HL-60 (cell line): ENCODE results near the gene PTPRM.

Experiments
- DNase-seq, 2 experiments: peaks; one replicate each; pipeline ENCODE4 v3.0.0-alpha.2; 2010 to 2020; ENCODE audit warnings: low read depth in 1 of 2, low spot score in 1 of 2
- H3K27ac ChIP-seq: fragments of 250-450 bp; sonication (Bioruptor Pico); replicated peaks from 2 replicates; pipeline ENCODE4 v1.5.1; 2020; ENCODE audit warnings: mild to moderate bottlenecking, moderate library complexity
- H3K27me3 ChIP-seq: fragments of 250-450 bp; sonication (Bioruptor Pico); 2 replicates; pipeline ENCODE4 v1.5.1; 2021; ENCODE audit warnings: mild to moderate bottlenecking, moderate library complexity; ENCODE audit not compliant: insufficient read depth, poor library complexity, severe bottlenecking
- H3K4me3 ChIP-seq: replicated peaks from 2 replicates; pipeline ENCODE4 v1.5.1; 2011; ENCODE audit warnings: mild to moderate bottlenecking, control low read depth, low read length; ENCODE audit not compliant: insufficient read depth
- GABPA ChIP-seq: IDR thresholded peaks from 2 replicates; pipeline ENCODE4 v1.6.1; 2012; ENCODE audit warnings: low read depth
- POLR2AphosphoS5 ChIP-seq: IDR thresholded peaks from 2 replicates; pipeline ENCODE4 v1.6.1; 2012; ENCODE audit warnings: low read depth
- SPI1 ChIP-seq: IDR thresholded peaks from 2 replicates; pipeline ENCODE4 v1.6.1; 2012; ENCODE audit warnings: low read depth, mild to moderate bottlenecking, borderline replicate concordance
- TF ChIP-seq, protein P1 (sequence below): IDR thresholded peaks from 2 replicates; pipeline ENCODE4 v1.6.1; 2012; ENCODE audit warnings: low read depth; ENCODE audit not compliant: insufficient replicate concordance
- TF ChIP-seq, protein P2 (sequence below): IDR thresholded peaks from one replicate; pipeline ENCODE4 v1.5.1; 2011; ENCODE audit warnings: low read length, control low read depth, inconsistent platforms; ENCODE audit not compliant: insufficient read depth

The PTPRM gene

DNA sequence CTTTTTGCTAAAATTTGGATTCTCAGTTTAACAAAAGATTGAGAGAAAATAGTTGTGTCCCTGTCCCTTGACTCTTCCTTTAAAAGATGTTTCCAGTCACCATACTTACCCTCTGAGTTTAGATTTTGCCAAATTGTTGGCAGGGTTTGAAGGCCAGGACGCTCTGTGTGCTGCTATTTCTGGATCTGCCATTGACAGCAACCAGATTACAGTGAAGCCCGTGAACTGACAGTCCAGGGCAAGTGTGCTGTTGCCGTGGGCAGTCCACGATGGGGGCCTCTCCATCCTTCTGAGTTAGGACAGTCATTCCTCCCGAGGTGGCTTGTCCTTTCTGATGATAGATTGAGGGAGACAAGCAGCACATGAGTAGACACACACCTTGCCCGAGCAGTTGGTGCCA, 89.9 kb downstream of the PTPRM start:
- DNase-seq, result no peak
- no peak for TF ChIP-seq POLR2AphosphoS5
- H3K27ac ChIP-seq, result no peak overlapping the region
- no peaks in the 10 kb centered on the region for H3K27me3 ChIP-seq
- H3K4me3 ChIP-seq, result no peak overlapping the region

DNA sequence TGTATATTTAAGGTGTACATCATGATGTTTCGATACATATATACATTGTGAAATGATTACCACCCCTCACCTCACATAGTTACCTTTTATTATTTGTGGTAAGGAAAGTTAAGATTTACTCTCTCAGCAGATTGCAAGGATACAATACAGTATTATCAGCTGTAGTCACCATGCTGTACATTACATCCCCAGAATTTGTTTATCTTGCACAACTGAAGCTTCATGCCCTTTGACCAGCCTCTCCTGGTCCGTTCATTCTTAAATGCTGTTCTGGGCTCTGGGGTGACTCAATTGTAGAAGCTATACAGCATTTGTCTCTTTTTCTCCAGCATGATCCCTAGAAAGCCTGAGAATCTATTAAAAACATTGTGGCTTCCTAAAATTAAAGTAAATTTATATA, 90.8 kb downstream of the PTPRM start:
- DNase-seq, result no peak
- Histone ChIP-seq H3K27ac (no peak overlapping the region), H3K4me3 (no peak overlapping the region), H3K27me3 (no peaks in the 10 kb centered on the region)
- TF ChIP-seq POLR2AphosphoS5 (no peak), SPI1 (no peak), GABPA (no peak)
- TF ChIP-seq, protein P1, sequence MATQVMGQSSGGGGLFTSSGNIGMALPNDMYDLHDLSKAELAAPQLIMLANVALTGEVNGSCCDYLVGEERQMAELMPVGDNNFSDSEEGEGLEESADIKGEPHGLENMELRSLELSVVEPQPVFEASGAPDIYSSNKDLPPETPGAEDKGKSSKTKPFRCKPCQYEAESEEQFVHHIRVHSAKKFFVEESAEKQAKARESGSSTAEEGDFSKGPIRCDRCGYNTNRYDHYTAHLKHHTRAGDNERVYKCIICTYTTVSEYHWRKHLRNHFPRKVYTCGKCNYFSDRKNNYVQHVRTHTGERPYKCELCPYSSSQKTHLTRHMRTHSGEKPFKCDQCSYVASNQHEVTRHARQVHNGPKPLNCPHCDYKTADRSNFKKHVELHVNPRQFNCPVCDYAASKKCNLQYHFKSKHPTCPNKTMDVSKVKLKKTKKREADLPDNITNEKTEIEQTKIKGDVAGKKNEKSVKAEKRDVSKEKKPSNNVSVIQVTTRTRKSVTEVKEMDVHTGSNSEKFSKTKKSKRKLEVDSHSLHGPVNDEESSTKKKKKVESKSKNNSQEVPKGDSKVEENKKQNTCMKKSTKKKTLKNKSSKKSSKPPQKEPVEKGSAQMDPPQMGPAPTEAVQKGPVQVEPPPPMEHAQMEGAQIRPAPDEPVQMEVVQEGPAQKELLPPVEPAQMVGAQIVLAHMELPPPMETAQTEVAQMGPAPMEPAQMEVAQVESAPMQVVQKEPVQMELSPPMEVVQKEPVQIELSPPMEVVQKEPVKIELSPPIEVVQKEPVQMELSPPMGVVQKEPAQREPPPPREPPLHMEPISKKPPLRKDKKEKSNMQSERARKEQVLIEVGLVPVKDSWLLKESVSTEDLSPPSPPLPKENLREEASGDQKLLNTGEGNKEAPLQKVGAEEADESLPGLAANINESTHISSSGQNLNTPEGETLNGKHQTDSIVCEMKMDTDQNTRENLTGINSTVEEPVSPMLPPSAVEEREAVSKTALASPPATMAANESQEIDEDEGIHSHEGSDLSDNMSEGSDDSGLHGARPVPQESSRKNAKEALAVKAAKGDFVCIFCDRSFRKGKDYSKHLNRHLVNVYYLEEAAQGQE, result no peak
- TF ChIP-seq, protein P2, sequence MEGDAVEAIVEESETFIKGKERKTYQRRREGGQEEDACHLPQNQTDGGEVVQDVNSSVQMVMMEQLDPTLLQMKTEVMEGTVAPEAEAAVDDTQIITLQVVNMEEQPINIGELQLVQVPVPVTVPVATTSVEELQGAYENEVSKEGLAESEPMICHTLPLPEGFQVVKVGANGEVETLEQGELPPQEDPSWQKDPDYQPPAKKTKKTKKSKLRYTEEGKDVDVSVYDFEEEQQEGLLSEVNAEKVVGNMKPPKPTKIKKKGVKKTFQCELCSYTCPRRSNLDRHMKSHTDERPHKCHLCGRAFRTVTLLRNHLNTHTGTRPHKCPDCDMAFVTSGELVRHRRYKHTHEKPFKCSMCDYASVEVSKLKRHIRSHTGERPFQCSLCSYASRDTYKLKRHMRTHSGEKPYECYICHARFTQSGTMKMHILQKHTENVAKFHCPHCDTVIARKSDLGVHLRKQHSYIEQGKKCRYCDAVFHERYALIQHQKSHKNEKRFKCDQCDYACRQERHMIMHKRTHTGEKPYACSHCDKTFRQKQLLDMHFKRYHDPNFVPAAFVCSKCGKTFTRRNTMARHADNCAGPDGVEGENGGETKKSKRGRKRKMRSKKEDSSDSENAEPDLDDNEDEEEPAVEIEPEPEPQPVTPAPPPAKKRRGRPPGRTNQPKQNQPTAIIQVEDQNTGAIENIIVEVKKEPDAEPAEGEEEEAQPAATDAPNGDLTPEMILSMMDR, result no peak

DNA sequence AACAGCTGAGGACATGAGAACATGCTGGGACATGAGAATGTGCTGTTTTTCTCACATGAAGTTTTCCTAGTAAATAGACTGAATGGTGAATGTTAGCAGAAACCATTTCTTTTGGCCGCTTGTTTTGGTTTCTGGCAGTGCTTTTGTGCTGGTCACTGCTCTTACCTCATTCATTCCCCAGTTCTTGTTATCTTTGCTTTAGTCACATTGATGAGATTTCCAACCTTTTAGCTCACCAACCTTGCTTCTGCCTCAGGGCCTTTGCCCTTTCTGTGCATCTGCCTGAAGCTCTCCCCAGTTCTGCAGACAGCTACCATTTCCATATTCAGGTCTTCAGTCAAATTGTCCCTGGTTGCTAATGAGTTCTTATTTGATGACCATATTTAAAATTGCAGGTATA, 91.6 kb downstream of the PTPRM start:
- H3K27ac ChIP-seq, result no peak overlapping the region
- TF ChIP-seq, protein P2, result no peak
- TF ChIP-seq POLR2AphosphoS5 (no peak), GABPA (no peak), SPI1 (no peak)
- TF ChIP-seq, protein P1, result no peak
- H3K27me3 ChIP-seq, result no peaks in the 10 kb centered on the region
- H3K4me3 ChIP-seq, result no peak overlapping the region
- DNase-seq, result no peak

DNA sequence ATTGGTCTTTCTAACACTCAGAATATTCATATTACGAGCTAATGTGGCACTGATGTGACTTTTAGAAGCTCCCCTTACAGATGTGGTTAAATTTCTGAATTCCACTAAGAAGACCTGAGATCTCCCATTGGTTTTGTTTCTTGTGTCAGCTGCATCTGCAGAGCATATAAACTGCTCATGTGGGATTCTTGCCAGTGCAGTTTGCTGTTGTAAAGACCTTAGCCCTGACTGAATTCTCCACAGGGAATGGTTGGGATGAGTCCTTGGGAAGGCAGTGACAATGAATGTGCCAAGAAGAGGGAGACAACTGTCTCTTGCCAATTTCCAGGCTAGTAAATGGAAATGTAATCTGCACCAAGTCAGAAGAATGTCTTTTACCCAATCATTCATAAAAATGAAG, 94.1 kb downstream of the PTPRM start:
- no peak for DNase-seq
- H3K4me3 ChIP-seq, result no peak overlapping the region
- TF ChIP-seq GABPA (no peak), POLR2AphosphoS5 (no peak), SPI1 (no peak)
- TF ChIP-seq, protein P2, result no peak
- TF ChIP-seq, protein P1, result no peak
- no peak overlapping the region for H3K27ac ChIP-seq
- no peaks in the 10 kb centered on the region for H3K27me3 ChIP-seq
